ENCODE data around the gene FBXW12. TPM values are rescaled to one million over a fixed set of nuclear protein-coding genes. Genes with fewer than 3 reads are reported as not detected.

FBXW12 gene
- total and polyA plus RNA-seq, 2 donors (not counting 3 experiments of a cell fraction or from before 2014, with no cell fraction given) = not detected

GRCh38 chr3:48435774-48436476 lies 63.9 kb downstream of the FBXW12 start:
- peak; percentile 82 for DNase-seq (ENCODE audit: low read depth, low spot score)
- BruUV-seq (replicated peaks) = no TSS peak

More at GRCh38 chr3:48435774-48436476, 63.9 kb downstream of the FBXW12 start:
- Histone ChIP-seq H2AFZ (ENCODE audit: low read depth, low read length) (no peak overlapping the region), H3K4me3 (replicated peaks in 1 of 3; ENCODE audit: insufficient read depth in 1 of 3, low read depth in 1 of 3, low read length in 3 of 3) (no peak overlapping the region), H3K36me3 (ENCODE audit: control insufficient read depth in 2 of 2, extremely low read depth in 1 of 2, insufficient read depth in 2 of 2, low read length in 2 of 2) (peaks cover 0 to 9% of the 10 kb centered on the region in 2 experiments), H3K79me2 (ENCODE audit: control insufficient read depth, insufficient read depth, low read length) (peaks cover 10% of the 10 kb centered on the region), H3K4me1 (ENCODE audit: control insufficient read depth, extremely low read depth, insufficient read depth, low read length) (peaks cover 9% of the 10 kb centered on the region), H3K27me3 (ENCODE audit: control insufficient read depth in 2 of 2, insufficient read depth in 2 of 2, low read length in 2 of 2) (no peaks in the 10 kb centered on the region), H3K27ac (ENCODE audit: insufficient read depth, low read depth, low read length) (no peak overlapping the region), H4K20me1 (replicated peaks; ENCODE audit: control insufficient read depth, extremely low read depth, insufficient read depth, low read length) (no peaks in the 10 kb centered on the region), H3K9me3 (replicated peaks; ENCODE audit: control insufficient read depth, insufficient read depth, low read length) (no peaks in the 10 kb centered on the region), H3K9ac (replicated peaks; ENCODE audit: extremely low read depth, insufficient read depth, low read length) (no peak overlapping the region), H3K4me2 (ENCODE audit: insufficient read depth, low read length) (no peak overlapping the region), H3K9me1 (replicated peaks; ENCODE audit: control insufficient read depth, extremely low read depth, insufficient read depth, low read length) (no peaks in the 10 kb centered on the region)
- dilution Hi-C loops (cut with MboI; ENCODE audit: extremely low pct_ligation_motif_present, low sequenced_read_pairs) = no loop called here
- intact Hi-C loops (cut with micrococcal nuclease) = loop anchor here (1.0 kb wide), 4 partner anchors 35 to 242 kb away; no protein-coding TSS in a partner anchor
- TF ChIP-seq EZH2 (IDR thresholded peaks at IDR 0.05; ENCODE audit: borderline replicate concordance, low read depth, low read length, severe bottlenecking) (no peak), CTCF (IDR thresholded peaks at IDR 0.05; ENCODE audit: extremely low read depth in 1 of 2, insufficient read depth in 1 of 2, low read depth in 1 of 2, low read length in 2 of 2) (peak; percentile 100)
- peak; percentile 94 for FAIRE-seq
- ChIA-PET POLR2A (interaction anchor here (0.5 to 1.5 kb wide), 4 partner anchors 11 to 423 kb away, joined by 3 to 7 read pairs (median 4); partner anchors contain the start of genes ATRIP and ZNF589), CTCF (interaction anchor here (0.6 to 10.4 kb wide), 92 partner anchors 9 to 914 kb away, joined by 3 to 723 read pairs (median 6); partner anchors contain the start of genes ATRIP, CAMP, CDC25A and CELSR3)
